K562 (cell line): ENCODE results near the gene TEAD4. TPM values are rescaled to one million over a fixed set of nuclear protein-coding genes. Genes with fewer than 3 reads are reported as not detected.

Source experiments
- polyA plus RNA-seq, 8 experiments: library from polyadenylated mRNA; depleted of rRNA in 4 of 8; stranded (reverse) in 5 of 8; unstranded in 3 of 8; fragments of >200 nt; fragmentation: Nextera tagmentation in 2 of 8; fragmentation: Illumina TruSeq in 1 of 8; extraction: Ambion mirVana in 2 of 8; extraction: Trizol in 1 of 8; gene quantifications; 2 replicates each; pipeline versions ENCODE4 v1.2.1 to v1.2.3, GENCODE V29; 2011 to 2014; ENCODE audit warnings: inconsistent platforms in 1 of 8, missing spikeins in 1 of 8
- total RNA-seq, 7 experiments: library from RNA; depleted of rRNA in 6 of 7; stranded (reverse); fragments of >200 nt in 6 of 7; fragmentation: Illumina TruSeq in 2 of 7; extraction: Trizol in 2 of 7; gene quantifications; 2 replicates each; pipeline versions ENCODE4 v1.2.1 to v1.2.3, GENCODE V29; 2011 to 2021; ENCODE audit warnings: low replicate concordance in 1 of 7
- TF ChIP-seq, protein P1 (sequence below), 2 experiments: fragments of 450-650 bp in 1 of 2; sonication (generic) in 1 of 2; formaldehyde crosslinking in 1 of 2; IDR thresholded peaks; 2 replicates each; pipeline versions ENCODE4 v1.7.1 to v1.9.0; 2016 to 2022; ENCODE audit warnings: inconsistent platforms in 1 of 2, mild to moderate bottlenecking in 1 of 2, missing genetic modification reagents in 1 of 2

TEAD4 gene
- total and polyA plus RNA-seq, 9 of the 15 experiments (the other 6 are each of a cell fraction or from before 2014, with no cell fraction given): 0.82 to 40.0 (median 17.0) TPM

DNA sequence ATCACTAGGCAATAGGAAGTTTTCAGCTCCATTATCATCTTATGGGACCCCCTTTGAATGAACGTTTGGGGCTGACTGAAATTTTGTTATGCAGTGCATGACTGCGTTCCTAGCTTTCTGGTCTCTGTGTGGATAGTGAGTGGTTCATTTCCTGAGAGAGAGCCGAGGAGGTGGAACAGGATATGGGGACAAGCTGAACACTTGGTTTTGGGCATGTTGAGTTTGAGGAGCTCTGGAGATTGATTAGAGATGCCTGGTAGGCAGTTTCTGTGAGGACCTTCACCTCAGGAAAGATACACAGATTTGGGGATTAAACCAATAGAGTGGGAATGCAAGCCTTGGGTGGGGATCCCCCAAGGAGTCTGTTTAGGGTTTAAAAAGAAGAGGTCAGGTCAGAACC is 27.7 kb downstream of the TEAD4 start (continued):
- TF ChIP-seq, protein P1, sequence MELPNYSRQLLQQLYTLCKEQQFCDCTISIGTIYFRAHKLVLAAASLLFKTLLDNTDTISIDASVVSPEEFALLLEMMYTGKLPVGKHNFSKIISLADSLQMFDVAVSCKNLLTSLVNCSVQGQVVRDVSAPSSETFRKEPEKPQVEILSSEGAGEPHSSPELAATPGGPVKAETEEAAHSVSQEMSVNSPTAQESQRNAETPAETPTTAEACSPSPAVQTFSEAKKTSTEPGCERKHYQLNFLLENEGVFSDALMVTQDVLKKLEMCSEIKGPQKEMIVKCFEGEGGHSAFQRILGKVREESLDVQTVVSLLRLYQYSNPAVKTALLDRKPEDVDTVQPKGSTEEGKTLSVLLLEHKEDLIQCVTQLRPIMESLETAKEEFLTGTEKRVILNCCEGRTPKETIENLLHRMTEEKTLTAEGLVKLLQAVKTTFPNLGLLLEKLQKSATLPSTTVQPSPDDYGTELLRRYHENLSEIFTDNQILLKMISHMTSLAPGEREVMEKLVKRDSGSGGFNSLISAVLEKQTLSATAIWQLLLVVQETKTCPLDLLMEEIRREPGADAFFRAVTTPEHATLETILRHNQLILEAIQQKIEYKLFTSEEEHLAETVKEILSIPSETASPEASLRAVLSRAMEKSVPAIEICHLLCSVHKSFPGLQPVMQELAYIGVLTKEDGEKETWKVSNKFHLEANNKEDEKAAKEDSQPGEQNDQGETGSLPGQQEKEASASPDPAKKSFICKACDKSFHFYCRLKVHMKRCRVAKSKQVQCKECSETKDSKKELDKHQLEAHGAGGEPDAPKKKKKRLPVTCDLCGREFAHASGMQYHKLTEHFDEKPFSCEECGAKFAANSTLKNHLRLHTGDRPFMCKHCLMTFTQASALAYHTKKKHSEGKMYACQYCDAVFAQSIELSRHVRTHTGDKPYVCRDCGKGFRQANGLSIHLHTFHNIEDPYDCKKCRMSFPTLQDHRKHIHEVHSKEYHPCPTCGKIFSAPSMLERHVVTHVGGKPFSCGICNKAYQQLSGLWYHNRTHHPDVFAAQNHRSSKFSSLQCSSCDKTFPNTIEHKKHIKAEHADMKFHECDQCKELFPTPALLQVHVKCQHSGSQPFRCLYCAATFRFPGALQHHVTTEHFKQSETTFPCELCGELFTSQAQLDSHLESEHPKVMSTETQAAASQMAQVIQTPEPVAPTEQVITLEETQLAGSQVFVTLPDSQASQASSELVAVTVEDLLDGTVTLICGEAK (IDR thresholded peaks at IDR 0.05): no peak
- TF ChIP-seq, protein P1 (CRISPR knock-in tag; IDR thresholded peaks at IDR 0.05): no peak
